A673 (cell line): ENCODE data around the gene GAL3ST2.

Source experiments
- CTCF ChIP-seq: fragments of 300-800, 200-600 bp; sonication (generic); conservative IDR thresholded peaks from 2 replicates; pipeline ENCODE4 v1.5.1; 2017; ENCODE audit warnings: low read depth, mild to moderate bottlenecking, antibody characterized with exemption, low read length, moderate library complexity, mixed read lengths
- EZH2 ChIP-seq: fragments of 200-600 bp; sonication (generic); IDR thresholded peaks from 2 replicates; pipeline ENCODE4 v1.6.1; 2017; ENCODE audit warnings: borderline replicate concordance, low read depth, mild to moderate bottlenecking, mixed read lengths, antibody characterized with exemption, low read length; ENCODE audit not compliant: poor library complexity, severe bottlenecking

GRCh38 chr2:241814643-241815476 lies 38.2 kb downstream of the GAL3ST2 start:
- TF ChIP-seq EZH2 (no peak), CTCF (no peak)
